Stimulated activated CD8-positive, alpha-beta memory T cell treated with anti-CD3 and anti-CD28 coated beads, Interleukin-4, amount 100 ng/mL, for 4 hours (primary cell): ENCODE measurements around the gene COL6A3.
"Not testable (repeated sequence)": the region's sequence is repeated elsewhere in the genome, so short reads cannot be mapped to it uniquely, and the experiment has no call there.

Experiments
- DNase-seq, 2 donors: peaks; one replicate each; pipeline ENCODE4 v3.0.0-alpha.2; 2020; ENCODE audit warnings: low read depth in 2 of 2, low spot score in 1 of 2

Gene COL6A3

DNA sequence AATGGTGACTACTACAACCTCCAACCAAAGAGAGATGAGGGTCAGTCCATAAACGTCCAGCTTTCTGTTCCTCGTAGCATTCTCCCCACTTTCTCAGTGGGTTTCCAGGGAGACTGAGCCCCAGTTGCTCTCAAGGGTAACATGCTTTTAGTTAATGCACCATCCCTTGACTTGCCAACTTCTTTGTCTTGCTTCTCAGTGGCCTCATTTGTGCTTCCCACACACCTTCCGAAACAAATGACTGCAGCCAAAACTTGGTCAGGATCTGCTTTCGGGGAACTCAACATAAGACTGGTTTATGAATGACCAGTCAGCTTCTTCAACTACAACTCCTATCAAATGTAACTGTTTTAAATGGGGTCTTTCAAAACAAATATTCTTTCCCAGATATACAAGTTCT is 94.1 kb downstream of the COL6A3 start:
- DNase-seq = no peak

DNA sequence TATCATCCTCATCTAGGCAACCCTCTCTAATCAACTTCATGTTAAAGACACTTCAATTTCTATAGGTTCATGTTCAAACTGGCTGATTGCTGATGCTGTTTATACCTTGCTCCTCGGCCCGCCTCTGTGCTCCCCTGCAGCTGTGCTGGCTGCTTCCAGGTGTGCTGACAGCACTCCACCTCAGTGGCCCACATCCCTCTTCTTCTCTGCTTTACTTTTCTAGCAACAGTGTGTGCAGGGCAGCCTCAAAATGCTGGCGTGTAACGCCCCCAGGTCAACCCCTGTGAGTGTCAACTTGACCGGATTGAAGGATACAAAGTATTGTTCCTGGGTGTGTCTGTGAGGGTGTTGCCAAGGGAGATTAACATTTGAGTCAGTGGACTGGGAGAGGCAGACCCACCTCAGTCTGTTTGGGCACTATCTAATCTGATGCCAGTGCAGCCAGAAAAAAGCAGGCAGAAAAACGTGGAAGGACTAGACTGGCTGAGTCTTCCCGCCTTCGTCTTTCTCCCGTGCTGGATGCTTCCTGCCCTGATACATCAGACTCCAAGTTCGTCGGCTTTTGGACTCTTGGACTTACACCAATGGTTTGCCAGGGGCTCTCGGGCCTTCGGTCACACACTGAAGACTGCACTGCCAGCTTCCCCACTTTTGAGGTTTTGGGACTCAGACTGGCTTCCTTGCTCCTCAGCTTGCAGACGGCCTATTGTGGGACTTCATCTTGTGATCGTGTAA is 94.7 kb downstream of the COL6A3 start:
- no peak for DNase-seq

DNA sequence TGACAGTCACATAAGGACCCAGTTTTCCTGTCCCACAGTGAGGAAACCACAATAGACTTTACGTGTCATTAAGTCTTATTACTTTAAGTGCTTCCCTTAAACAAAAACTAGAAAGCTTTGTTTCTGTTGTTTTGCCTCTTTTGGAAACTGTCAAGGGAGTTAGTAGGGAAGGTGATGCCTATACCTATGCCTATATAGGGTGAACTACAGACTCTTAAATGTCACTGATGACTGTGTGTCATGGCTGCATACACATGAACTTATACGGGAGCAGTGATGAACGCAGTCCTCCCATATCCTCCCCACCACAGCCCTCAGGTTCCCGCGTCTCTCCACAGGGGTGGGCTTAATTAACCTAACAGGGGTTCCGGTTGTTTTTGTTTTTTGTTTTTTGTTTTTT is 97.6 kb downstream of the COL6A3 start:
- no peak for DNase-seq

DNA sequence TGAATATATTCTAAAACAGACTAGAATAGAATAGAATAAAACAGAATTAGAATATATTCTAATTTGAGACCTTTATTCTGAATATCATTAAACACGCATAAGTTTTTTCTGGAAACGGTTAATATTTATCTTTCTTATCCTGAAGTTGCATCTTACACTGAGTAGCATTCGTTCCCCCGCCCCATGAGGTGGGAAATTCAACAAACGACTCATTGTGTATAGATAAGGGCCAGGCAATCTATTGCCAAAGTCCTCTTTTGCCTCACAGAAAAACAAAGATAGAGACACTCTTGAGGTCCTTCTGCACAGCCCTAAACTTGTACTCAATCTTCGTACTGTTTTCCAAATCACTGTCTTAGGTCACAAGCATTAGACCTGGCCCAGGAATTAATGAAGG is 98.1 kb downstream of the COL6A3 start:
- no peak for DNase-seq

DNA sequence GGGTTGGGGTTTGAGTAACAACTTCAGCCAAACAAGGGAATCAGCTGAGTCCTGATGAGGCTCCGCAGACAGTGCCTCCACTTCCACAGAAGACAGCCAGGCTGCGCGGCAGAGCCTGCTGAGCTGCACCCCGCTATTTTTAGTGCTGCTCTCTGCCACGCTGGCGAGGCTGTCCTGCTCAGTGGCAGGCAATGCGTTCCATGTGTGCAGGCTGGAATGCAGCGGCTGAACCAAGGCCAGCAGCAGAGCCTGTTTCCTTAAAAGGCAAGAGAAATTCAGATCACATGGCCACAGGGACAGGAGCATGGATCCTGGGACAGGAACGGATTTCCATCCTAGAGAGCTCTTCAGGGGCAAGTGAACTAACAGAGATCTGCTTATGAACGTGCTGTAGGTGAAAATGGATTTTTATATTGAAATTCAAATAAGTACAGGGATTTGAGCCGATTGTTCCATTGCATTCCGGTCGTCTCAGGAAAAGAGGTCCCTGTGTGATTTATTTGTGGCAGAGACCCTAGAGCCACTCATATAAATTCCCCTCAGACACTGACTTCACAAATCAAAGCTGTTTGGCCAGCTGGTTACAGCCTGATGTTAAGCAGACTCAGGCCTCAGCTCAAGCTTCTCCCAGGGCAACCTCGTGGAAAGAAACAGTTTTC is 98.7 kb downstream of the COL6A3 start:
- DNase-seq = no peak

DNA sequence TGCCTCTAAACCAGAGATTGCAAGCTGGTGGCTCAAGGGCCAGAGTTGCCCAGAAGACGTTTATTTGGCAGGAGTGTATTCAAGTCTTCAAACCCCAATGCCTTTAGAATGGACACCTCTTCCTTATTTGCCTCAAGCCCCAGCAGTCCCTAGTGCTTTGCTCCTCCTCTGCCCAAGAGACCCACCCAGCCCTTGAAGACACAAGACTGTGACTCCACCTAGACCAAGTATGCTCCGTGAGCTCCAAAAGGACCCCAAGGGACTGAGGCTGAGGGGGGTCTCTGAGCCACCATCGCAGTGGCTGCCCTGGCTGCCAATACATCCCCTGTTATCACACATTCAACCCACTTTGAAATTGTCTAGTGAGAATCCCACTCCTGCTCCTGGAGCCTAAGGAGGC is 99.3 kb downstream of the COL6A3 start:
- DNase-seq = no peak

DNA sequence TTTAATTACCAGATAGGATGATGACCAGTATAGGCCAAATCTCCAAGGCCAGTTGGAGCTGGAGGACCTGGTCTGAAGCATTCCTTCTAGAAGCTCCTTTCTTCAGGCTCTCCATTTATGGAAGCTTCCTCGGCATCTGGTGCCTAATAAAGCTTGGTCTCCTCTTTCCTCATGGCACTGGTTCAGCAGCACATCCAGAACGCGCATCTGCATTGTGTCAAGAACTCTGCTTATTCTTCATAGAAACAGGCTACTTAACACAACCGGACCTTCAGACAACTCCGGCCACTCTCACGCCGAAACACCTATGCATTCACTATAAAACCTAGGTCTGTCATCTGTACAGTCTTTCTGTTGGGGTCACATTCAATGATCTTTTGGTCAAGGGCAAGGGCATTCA is 99.8 kb downstream of the COL6A3 start:
- no peak for DNase-seq

DNA sequence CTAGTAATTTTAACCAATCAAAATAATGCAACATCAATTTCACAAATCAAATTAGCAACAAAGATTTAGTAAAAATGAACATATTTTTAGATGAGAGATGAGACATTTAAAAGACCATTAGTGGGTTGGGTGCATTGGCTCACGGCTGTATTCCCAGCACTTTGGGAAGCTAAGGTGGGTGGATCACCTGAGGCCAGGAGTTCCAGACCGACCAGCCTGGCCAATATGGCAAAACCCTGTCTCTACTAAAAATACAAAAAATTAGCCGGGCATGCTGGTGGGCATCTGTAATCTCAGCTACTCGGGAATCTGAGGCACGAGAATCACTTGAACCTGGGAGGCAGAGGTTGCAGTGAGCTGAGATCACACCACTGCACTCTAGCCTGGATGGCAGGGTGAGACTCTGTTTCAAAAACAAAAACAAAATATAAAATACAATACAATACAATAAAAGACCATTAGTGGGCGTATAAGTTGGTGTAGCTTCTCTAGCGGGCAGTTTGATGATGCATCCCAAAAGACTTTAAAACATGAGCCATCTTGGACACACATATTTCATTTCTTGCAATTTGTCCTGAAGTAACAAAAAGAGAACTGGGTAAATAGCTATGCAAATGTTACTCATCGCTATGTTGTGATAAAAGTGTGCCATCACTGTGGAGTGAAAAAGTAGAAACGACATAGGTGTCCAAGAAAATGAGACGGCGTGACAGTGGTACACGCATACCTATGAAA is 101.8 kb downstream of the COL6A3 start:
- DNase-seq = no peak

DNA sequence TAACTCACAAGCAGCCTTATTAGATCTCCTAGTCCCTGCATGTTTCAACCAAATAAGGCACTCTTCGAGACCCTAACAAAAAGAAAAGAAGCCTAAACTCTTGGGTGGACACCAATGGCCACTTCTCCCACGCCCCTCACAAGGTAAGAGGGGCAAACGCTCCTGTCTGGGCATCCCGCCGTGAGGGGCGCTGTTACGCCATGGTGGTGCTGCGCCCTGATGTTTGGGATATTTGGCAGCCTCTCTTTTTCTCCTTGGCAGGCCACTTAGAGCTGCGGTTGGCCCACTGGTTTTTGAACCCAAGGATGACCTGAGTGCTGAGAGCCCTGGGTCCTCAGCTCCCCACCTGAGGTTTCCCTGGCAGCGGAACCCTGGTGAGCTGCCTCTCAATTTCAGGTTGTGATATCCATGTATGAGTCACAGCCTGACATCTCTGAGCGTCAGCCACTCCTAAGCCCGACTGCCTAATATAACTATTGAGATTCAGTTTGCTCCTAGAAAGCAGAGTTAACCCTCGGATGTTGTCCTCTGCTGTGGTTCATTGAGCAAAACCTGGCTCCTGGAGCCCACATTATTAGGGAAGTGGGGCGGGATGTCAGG is 103.3 kb downstream of the COL6A3 start:
- no peak for DNase-seq

DNA sequence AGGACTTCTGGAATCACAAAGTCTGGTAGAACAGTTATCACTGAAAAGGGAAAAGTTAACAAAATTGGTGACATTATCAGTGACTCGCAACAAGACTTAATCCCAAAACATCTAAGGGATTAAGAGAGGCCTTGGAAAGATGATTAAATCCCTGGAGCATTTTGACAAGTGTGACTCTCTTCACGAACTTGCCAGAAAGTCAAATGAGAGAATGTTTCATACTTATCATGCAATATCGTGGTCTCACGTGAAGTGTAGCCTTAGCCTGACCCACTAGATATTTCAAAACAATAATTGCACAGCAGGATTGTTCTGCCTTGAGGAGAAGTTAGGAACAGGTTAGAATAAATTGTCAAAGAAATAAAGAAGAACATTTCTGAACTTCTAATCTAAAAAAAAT is 104.5 kb downstream of the COL6A3 start:
- DNase-seq = no peak

DNA sequence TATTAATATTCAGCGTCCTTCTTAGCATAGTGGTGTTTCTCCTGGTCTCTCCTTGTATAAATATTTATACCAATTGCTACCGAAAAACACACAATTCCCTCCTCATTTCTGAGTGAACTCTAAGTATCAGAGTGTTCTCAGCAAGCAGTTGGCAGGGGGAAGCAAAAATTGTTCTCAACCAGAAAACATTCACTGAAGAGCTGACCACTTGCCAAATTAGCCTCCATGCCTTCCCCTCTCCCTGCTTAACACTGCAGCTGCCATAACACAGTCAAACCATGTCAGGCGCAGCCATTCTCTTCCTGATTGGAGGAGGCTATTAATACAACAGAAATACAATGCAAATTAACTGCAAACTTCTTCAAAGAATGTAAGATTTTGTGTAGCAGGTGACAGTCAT is 105.0 kb downstream of the COL6A3 start:
- DNase-seq = no peak

DNA sequence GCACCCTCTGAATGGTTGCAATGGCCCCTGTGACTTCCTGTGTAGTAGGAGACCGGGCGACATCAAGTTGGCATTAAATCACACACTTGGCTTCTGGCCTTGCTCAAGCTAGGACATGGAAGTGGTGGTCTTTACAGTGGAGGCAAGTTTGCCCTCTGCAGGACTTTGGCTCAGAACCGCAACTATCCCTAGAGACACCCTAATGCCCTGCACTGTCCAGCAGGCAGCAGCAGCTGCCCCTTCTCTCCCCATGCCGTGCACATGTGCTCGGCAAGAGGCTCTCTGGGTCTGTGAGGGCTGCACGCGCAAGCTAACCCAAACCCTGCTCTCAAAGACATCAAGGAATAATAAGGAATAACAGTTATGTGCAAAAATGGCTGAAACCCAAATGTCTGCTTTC is 106.5 kb downstream of the COL6A3 start:
- no peak for DNase-seq

DNA sequence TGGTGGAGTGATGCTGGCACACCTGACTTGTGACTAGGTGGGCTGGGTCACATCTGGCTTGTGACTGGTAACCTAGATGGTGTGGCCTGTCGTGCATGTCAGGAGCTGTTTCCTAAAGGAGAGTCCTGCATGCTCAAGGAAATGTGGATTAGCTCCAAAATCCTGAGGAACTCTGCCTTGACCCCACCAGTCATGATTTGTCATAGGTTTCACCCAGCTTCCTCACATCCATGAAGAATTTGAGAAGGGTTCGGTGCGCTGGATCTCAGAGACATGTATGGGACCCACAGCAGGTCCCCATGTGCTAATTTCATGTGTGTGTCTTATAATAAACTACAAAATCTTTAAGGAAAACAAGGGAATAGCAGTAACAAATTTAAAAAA is 107.2 kb downstream of the COL6A3 start:
- DNase-seq = no peak

DNA sequence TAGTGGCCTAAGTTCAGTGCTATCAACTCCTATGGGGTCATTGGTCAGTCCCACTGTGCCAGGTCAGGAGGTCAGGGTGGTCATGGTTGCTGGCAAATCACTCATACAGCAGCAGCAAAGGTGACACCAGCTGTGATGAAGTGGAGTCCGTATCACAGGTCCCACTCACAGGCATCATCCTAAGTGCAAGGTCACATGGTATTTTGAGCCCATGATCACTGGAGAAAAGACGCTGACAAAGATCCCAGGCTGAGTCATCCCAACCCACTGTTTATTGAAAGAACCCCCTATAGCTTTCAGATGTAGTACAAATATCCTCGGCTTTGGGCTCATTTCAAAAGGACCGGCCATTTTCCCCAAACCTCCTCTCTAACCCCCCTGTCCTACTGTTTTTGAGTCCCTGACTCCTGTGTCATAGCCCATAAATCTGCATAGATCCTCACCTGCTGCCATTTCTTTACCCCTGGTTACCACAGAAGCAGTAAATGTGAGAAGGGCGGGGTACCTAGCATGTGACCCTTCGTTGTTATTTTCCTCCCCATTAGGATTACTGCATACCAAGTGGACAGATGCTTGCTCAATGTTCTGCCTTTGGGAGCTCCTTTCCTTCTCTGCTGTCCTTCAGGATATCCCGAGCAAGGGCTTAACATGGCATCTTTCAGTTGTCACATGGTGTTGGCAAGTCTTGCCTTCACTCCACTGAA is 107.7 kb downstream of the COL6A3 start:
- DNase-seq = no peak

DNA sequence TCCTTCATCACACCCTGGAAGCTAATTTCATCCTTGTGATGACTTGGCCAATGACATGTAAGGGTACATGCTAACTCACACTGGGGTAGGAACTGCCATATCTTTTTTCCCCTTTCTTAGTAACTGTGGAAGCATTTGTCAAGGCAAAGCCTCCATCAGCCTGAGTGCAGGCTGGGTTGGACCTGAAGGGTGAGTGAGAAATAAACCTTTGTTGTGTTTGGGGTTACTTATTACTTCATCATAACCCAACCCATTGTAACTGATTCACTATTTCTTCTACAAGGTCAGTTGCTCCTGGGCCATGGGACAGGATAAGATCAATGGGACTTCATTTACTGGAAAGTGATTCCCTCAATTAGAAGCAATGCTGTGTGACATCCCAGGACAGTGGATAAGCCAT is 108.4 kb downstream of the COL6A3 start:
- no peak for DNase-seq

DNA sequence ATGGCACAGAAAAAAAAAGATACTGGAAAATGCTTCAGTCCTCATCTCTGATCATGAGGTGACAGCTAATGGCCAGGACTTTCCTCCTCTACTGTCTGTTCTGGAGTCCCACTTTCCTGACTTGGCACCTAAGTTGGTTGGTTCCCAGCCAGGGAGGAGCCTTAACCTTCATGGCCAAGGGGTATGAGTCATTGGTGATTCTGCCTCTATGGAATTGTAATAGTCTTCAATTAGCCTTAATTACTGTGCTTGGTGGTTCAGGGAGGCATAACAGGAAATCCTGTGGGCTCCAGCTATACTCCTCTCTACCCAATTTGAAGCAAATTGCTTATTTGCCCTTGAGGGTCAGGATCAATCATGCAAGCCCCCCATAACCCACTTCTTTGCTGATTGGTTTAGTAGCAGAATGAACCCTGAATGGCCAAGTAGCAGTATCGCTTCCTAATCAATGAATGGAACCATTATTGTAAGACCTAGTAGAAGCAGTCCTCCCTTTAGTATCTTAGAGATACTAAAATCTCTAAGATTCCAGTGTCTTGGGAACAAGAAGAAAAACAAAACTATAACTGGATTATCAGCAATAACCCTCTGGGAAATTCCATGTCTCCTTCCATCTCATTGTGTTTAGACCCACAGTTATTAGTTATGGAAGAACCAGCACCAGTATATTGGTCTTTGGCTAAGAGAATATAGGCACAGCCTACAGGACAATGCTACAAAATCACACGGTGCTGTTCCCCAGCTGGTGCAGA is 109.0 kb downstream of the COL6A3 start:
- no peak for DNase-seq

DNA sequence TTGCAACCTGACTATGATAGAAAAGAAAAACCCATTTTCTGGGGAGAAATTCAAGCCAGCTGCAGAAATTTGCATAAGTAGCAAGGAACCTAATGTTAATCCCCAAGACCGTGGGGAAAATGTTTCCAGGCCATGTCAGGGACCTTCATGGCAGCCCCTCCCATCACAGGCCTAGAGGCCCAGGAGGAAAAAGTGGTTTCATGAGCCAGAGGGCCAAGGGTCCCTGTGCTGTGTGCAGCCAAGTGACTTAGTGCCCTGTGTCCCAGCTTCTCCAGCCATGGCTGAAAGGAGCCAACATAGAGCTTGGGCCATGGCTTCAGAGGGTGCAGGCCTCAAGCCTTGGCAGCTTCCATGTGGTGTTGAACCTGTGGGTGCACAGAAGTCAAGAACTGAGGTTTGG is 110.7 kb downstream of the COL6A3 start:
- not testable (repeated sequence) for DNase-seq

DNA sequence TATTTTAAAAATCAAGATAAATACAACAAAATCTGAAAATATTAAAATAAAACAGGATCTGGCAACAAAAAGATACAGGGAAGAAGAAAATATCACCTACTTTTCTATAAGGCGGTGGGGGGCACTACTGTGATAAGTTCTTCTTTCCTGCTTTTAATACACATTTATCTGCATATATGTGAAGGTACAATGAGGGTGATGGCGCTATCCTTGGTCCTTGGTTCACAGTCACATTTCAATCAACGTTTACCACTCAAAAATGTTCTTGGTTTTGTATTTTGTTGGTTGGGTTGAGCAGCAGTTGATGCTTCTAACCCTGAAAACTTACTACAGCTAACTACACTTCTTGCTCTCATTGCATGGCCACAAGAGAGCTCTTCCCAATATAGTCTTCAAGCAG is 112.4 kb downstream of the COL6A3 start:
- DNase-seq = no peak

DNA sequence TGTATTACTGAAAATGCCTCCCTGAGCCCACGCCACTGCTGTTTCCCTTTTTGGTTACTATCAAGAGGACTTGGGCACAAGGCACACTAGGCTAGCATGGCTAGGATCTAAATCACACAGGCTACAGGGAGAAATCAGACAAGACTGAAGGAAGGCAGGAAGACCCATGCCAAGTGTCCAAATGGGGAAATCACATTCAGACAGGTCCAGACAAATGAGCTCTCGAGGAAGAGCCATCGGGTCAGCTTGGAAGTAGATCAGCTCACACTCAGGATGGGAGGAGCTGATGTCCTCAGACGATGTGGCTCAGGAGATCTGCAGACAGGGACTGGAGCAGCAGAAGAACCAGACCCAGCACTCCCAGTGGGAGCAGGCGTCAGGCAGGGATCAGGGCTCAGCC is 113.2 kb downstream of the COL6A3 start:
- DNase-seq = no peak

DNA sequence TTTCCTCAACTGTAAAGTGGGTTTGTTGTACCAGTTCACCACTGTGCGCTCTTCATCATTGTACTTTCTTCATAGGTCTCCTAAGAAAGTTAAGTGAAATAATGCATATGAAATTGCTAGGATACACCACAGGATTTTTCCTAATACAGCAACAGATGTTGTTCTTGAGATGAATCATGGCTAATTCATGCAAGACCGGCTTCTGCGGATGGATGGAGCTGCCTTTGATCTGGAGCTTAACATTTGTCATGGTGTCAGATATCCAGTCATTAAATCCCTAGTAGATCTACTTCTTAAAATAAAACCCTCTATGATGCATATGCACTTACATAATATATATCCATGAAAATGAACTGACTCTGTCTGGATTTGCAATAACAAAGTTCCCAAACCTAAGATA is 114.1 kb downstream of the COL6A3 start:
- DNase-seq = no peak
